SK-N-SH (cell line): ENCODE results near the gene MUC5B.

Source experiments
- CTCF ChIP-seq: fragments of 200-600 bp; sonication (generic); IDR thresholded peaks from 2 replicates; pipeline ENCODE4 v1.6.1; 2017; ENCODE audit warnings: antibody characterized with exemption, mild to moderate bottlenecking, moderate library complexity
- USF2 ChIP-seq: fragments of 150-350 bp; IDR thresholded peaks from 2 replicates; pipeline ENCODE4 v1.6.1; 2017; ENCODE audit warnings: antibody characterized with exemption, low read length, low read depth, borderline replicate concordance

- TF ChIP-seq CTCF (no peak), USF2 (no peak)
Measured at GRCh38 chr11:1194231-1194976, 28.5 kb upstream of the MUC5B start.
